Hepatocyte (in vitro differentiated cells): Measurements from ENCODE around the gene SPA17.

Experiments used
- EZH2 ChIP-seq: fragments of 200-600 bp; sonication (generic); IDR thresholded peaks from 2 replicates; pipeline ENCODE4 v1.6.1; 2016; ENCODE audit warnings: antibody characterized with exemption, mild to moderate bottlenecking, borderline replicate concordance
- EZH2phosphoT487 ChIP-seq: fragments of 200-600 bp; sonication (generic); IDR thresholded peaks from one replicate; pipeline ENCODE4 v1.6.1; 2018; ENCODE audit warnings: antibody characterized with exemption, mild to moderate bottlenecking, low read depth, moderate library complexity; ENCODE audit not compliant: unreplicated experiment, severe bottlenecking
- TF ChIP-seq, protein P1 (sequence below): fragments of 200-600 bp; sonication (generic); IDR thresholded peaks from 2 replicates; pipeline ENCODE4 v1.5.1; 2016; ENCODE audit warnings: antibody characterized with exemption, mild to moderate bottlenecking; ENCODE audit not compliant: poor library complexity

DNA sequence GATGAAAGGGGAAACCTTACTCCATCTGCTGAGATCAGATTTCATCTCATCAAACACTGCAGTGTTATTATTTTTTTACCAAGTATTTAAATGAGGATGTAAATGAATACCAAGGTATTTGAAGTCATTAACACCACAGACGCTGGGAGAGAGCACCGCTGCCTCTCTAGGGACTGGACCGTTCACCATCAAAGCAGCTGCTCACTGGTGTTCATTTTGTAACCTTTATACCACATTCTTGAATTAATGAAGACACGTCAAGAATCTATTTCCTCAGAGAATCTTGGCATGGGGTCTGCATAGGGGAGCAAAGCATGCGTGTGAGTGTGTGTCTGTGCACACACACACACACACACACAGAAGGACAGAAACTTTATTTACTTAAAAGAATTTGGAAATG, 15.8 kb upstream of the SPA17 start:
- TF ChIP-seq, protein P1, sequence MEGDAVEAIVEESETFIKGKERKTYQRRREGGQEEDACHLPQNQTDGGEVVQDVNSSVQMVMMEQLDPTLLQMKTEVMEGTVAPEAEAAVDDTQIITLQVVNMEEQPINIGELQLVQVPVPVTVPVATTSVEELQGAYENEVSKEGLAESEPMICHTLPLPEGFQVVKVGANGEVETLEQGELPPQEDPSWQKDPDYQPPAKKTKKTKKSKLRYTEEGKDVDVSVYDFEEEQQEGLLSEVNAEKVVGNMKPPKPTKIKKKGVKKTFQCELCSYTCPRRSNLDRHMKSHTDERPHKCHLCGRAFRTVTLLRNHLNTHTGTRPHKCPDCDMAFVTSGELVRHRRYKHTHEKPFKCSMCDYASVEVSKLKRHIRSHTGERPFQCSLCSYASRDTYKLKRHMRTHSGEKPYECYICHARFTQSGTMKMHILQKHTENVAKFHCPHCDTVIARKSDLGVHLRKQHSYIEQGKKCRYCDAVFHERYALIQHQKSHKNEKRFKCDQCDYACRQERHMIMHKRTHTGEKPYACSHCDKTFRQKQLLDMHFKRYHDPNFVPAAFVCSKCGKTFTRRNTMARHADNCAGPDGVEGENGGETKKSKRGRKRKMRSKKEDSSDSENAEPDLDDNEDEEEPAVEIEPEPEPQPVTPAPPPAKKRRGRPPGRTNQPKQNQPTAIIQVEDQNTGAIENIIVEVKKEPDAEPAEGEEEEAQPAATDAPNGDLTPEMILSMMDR = no peak
- TF ChIP-seq EZH2 (no peak), EZH2phosphoT487 (no peak)
